Epithelial cell of umbilical artery (primary cell): ENCODE data around the gene CIAPIN1. TPM values are rescaled to one million over a fixed set of nuclear protein-coding genes. Genes with fewer than 3 reads are reported as not detected.

Experiments used
- total RNA-seq: library from RNA; depleted of rRNA; stranded (reverse); fragments of >200 nt; gene quantifications from 2 replicates; pipeline ENCODE4 v1.2.3, GENCODE V29; 2014

Gene CIAPIN1
- 88.1 and 104 TPM in 2 replicates for total RNA-seq

GRCh38 chr16:57447186-57447962 is at the start of gene CIAPIN1, which contains the start of gene COQ9:
CIAPIN1 (minus strand) TSS chr16:57447385; CDS start chr16:57440928, 6,457 bp downstream.
COQ9 (plus strand) TSS chr16:57447479; CDS start chr16:57447506, 27 bp downstream.

GRCh38 chr16:57485916-57486857 is 39.0 kb upstream of the CIAPIN1 start, which contains the start of gene DOK4:
DOK4 (minus strand) TSS chr16:57486493; CDS start chr16:57479507, 6,986 bp downstream.

GRCh38 chr16:57462209-57462977 is 15.2 kb upstream of the CIAPIN1 start, which contains the start of gene POLR2C:
POLR2C (plus strand) TSS chr16:57462679; CDS start chr16:57462725, 46 bp downstream.

GRCh38 chr16:57403965-57404817 is 43.0 kb downstream of the CIAPIN1 start, which contains the start of gene CCL17:
CCL17 (plus strand) TSS chr16:57404767; CDS start chr16:57413933, 9,166 bp downstream.

Other genes with a start within 250 kb of the CIAPIN1 start
- 78.0 and 120 TPM in 2 replicates for gene ARL2BP, start 202.1 kb downstream of the CIAPIN1 start, total RNA-seq
- 1.9 and 7.1 TPM in 2 replicates for gene PLLP, start 162.7 kb downstream of the CIAPIN1 start, total RNA-seq
- not detected in 2 replicates for gene CCL22, start 88.6 kb downstream of the CIAPIN1 start, total RNA-seq
- 2.3 and 3.2 TPM in 2 replicates for gene CX3CL1, start 74.9 kb downstream of the CIAPIN1 start, total RNA-seq
- gene CCL17, start 42.6 kb downstream of the CIAPIN1 start, total RNA-seq, result not detected in 2 replicates
- 48.1 and 54.3 TPM in 2 replicates for gene COQ9, start 94 bp upstream of the CIAPIN1 start, total RNA-seq
- gene POLR2C, start 15.3 kb upstream of the CIAPIN1 start, total RNA-seq, result 147 and 166 TPM in 2 replicates
- 17.2 and 22.7 TPM in 2 replicates for gene DOK4, start 39.1 kb upstream of the CIAPIN1 start, total RNA-seq
- gene CCDC102A, start 89.2 kb upstream of the CIAPIN1 start, total RNA-seq, result 8.8 and 15.0 TPM in 2 replicates
- not detected in 2 replicates for gene ADGRG5, start 95.3 kb upstream of the CIAPIN1 start, total RNA-seq
- 10.6 and 12.3 TPM in 2 replicates for gene ADGRG1, start 181.2 kb upstream of the CIAPIN1 start, total RNA-seq
- gene ADGRG3, start 220.9 kb upstream of the CIAPIN1 start, total RNA-seq, result not detected in 2 replicates
- gene DRC7, start 247.4 kb upstream of the CIAPIN1 start, total RNA-seq, result under 0.01 TPM in 2 replicates